Small intestine (tissue), 7 donors: ENCODE measurements around the gene OPCML. TPM values are rescaled to one million over a fixed set of nuclear protein-coding genes. Genes with fewer than 3 reads are reported as not detected.

ENCODE experiments used
- DNase-seq, 2 donors: peaks; one replicate each; pipeline versions ENCODE4 v3.0.0 to v3.0.0-alpha.2; 2013
- FAIRE-seq: peaks from 2 replicates; lab custom pipeline; 2012; peaks lifted over from hg19 to GRCh38; lab: Jason Lieb, UNC
- H3K27ac ChIP-seq, 3 donors: one replicate each; pipeline ENCODE4 v1.5.1; 2013; ENCODE audit warnings: low read length in 2 of 3, mild to moderate bottlenecking in 2 of 3, control low read depth in 1 of 3, inconsistent platforms in 1 of 3, low read depth in 1 of 3, moderate library complexity in 1 of 3
- H3K27me3 ChIP-seq, 3 donors: one replicate each; pipeline ENCODE4 v1.6.1; 2013; ENCODE audit warnings: low read length in 3 of 3, inconsistent platforms in 1 of 3; ENCODE audit not compliant: control insufficient read depth in 3 of 3, insufficient read depth in 3 of 3
- H3K36me3 ChIP-seq, 3 donors: one replicate each; pipeline ENCODE4 v1.6.1; 2013; ENCODE audit warnings: low read length in 3 of 3, inconsistent platforms in 1 of 3, low read depth in 1 of 3, mild to moderate bottlenecking in 1 of 3, moderate library complexity in 1 of 3; ENCODE audit not compliant: control insufficient read depth in 3 of 3, insufficient read depth in 2 of 3
- H3K4me1 ChIP-seq, 3 donors: one replicate each; pipeline ENCODE4 v1.6.1; 2013; ENCODE audit warnings: low read length in 2 of 3, inconsistent platforms in 1 of 3, low read depth in 1 of 3, mild to moderate bottlenecking in 1 of 3, moderate library complexity in 1 of 3; ENCODE audit not compliant: control insufficient read depth in 3 of 3, insufficient read depth in 2 of 3
- H3K4me3 ChIP-seq, 3 donors: one replicate each; pipeline ENCODE4 v1.5.1; 2013; ENCODE audit warnings: low read length in 3 of 3, control low read depth in 1 of 3, inconsistent platforms in 1 of 3, low read depth in 1 of 3, mild to moderate bottlenecking in 1 of 3, moderate library complexity in 1 of 3
- H3K9me3 ChIP-seq, 2 donors: one replicate each; pipeline ENCODE4 v1.6.1; 2013; ENCODE audit warnings: low read depth in 1 of 2, low read length in 1 of 2; ENCODE audit not compliant: control insufficient read depth in 2 of 2, insufficient read depth in 1 of 2
- WGBS, 3 donors: extraction: QIAGEN DNeasy Blood & Tissue Kit; methylation state at CpG; one replicate each; pipeline ENCODE4 v1.1.7; 2013; 5-methylcytosine and 5-hydroxymethylcytosine counted together
- polyA plus RNA-seq, 4 donors: library from polyadenylated mRNA; stranded (reverse) in 3 of 4; unstranded in 1 of 4; fragments of 200-250 nt in 3 of 4; fragments of 120-200 nt in 1 of 4; gene quantifications; one replicate each; pipeline versions ENCODE4 v1.2.1 to v1.2.3, GENCODE V29; 2013
- donor health status: healthy with polysubstance abuse.
- donor health status: control.
- donor health status: control.
- donor health status: Bipolar disorder and iron deficiency.
- donor health status: healthy.

Gene OPCML
- polyA plus RNA-seq, 4 donors: 0.16 to 2.0 TPM; not detected in 2

- no peaks in the 10 kb centered on the region for H3K9me3 ChIP-seq
- H3K27ac ChIP-seq: no peak overlapping the region
- no peaks in the 10 kb centered on the region for H3K36me3 ChIP-seq
- FAIRE-seq (no peak), DNase-seq (no peak)
- H3K4me1 ChIP-seq: no peaks in the 10 kb centered on the region
- peaks cover 0 to 3% (median 0%) of the 10 kb centered on the region in 3 donors for H3K27me3 ChIP-seq
- H3K4me3 ChIP-seq: no peak overlapping the region
Measured at GRCh38 chr11:133271206-133271605, 261.1 kb downstream of the OPCML start.

- Histone ChIP-seq H3K27me3 (peaks cover 0 to 3% (median 0%) of the 10 kb centered on the region in 3 donors), H3K9me3 (no peaks in the 10 kb centered on the region), H3K27ac (no peak overlapping the region), H3K36me3 (no peaks in the 10 kb centered on the region), H3K4me1 (no peaks in the 10 kb centered on the region), H3K4me3 (no peak overlapping the region)
- 40 to 60% (median 60%) methylated on average over 2 of the region's 2 CpGs for WGBS, 3 donors
- DNase-seq: no peak
- no peak for FAIRE-seq
Measured at GRCh38 chr11:133269267-133269666, 263.0 kb downstream of the OPCML start.

GRCh38 chr11:133266986-133267385 lies 265.3 kb downstream of the OPCML start:
- Histone ChIP-seq H3K36me3 (no peaks in the 10 kb centered on the region), H3K27me3 (peaks cover 0 to 3% (median 0%) of the 10 kb centered on the region in 3 donors), H3K4me1 (no peaks in the 10 kb centered on the region), H3K9me3 (no peaks in the 10 kb centered on the region), H3K4me3 (no peak overlapping the region), H3K27ac (no peak overlapping the region)
- no peak for DNase-seq
- 54 to 60% (median 58%) methylated on average over 6 of the region's 6 CpGs for WGBS, 3 donors
- FAIRE-seq: no peak

- Histone ChIP-seq H3K4me3 (no peak overlapping the region), H3K36me3 (no peaks in the 10 kb centered on the region), H3K27me3 (peaks cover 0 to 3% (median 0%) of the 10 kb centered on the region in 3 donors), H3K9me3 (no peaks in the 10 kb centered on the region), H3K27ac (no peak overlapping the region), H3K4me1 (no peaks in the 10 kb centered on the region)
- FAIRE-seq (no peak), DNase-seq (no peak)
- 63 to 79% (median 70%) methylated on average over 11 of the region's 11 CpGs for WGBS, 3 donors
Measured at GRCh38 chr11:133265530-133266035, 266.7 kb downstream of the OPCML start.

- no peaks in the 10 kb centered on the region for H3K27me3 ChIP-seq
- DNase-seq (peak in 1 of 2 donors; percentile 21), FAIRE-seq (no peak)
- H3K27ac ChIP-seq: no peak overlapping the region
- H3K4me3 ChIP-seq: no peak overlapping the region
- H3K36me3 ChIP-seq: no peaks in the 10 kb centered on the region
- no peaks in the 10 kb centered on the region for H3K4me1 ChIP-seq
- 78 to 88% (median 83%) methylated on average over 2 of the region's 2 CpGs for WGBS, 3 donors
- no peaks in the 10 kb centered on the region for H3K9me3 ChIP-seq
Measured at GRCh38 chr11:133263332-133263731, 269.0 kb downstream of the OPCML start.

GRCh38 chr11:133258751-133259150 lies 273.6 kb downstream of the OPCML start:
- Histone ChIP-seq H3K27me3 (no peaks in the 10 kb centered on the region), H3K4me1 (no peaks in the 10 kb centered on the region), H3K27ac (no peak overlapping the region), H3K9me3 (no peaks in the 10 kb centered on the region), H3K4me3 (no peak overlapping the region), H3K36me3 (no peaks in the 10 kb centered on the region)
- FAIRE-seq (no peak), DNase-seq (no peak)
- 78 to 90% (median 87%) methylated on average over 2 of the region's 2 CpGs for WGBS, 3 donors

- H3K27me3 ChIP-seq: no peaks in the 10 kb centered on the region
- no peak overlapping the region for H3K27ac ChIP-seq
- DNase-seq: no peak
- H3K9me3 ChIP-seq: no peaks in the 10 kb centered on the region
- H3K4me1 ChIP-seq: no peaks in the 10 kb centered on the region
- no peak overlapping the region for H3K4me3 ChIP-seq
- FAIRE-seq: no peak
- 72 to 78% (median 74%) methylated on average over 3 of the region's 3 CpGs for WGBS, 3 donors
- H3K36me3 ChIP-seq: no peaks in the 10 kb centered on the region
Measured at GRCh38 chr11:133254601-133255000, 277.7 kb downstream of the OPCML start.

GRCh38 chr11:133253570-133253969 lies 278.7 kb downstream of the OPCML start:
- Histone ChIP-seq H3K9me3 (no peaks in the 10 kb centered on the region), H3K27ac (no peak overlapping the region), H3K4me1 (no peaks in the 10 kb centered on the region), H3K36me3 (no peaks in the 10 kb centered on the region), H3K4me3 (no peak overlapping the region), H3K27me3 (no peaks in the 10 kb centered on the region)
- FAIRE-seq: no peak
- no peak for DNase-seq
- 84 to 93% (median 92%) methylated on average over 3 of the region's 3 CpGs for WGBS, 3 donors

GRCh38 chr11:133251841-133252240 lies 280.5 kb downstream of the OPCML start:
- Histone ChIP-seq H3K27ac (no peak overlapping the region), H3K36me3 (no peaks in the 10 kb centered on the region), H3K9me3 (no peaks in the 10 kb centered on the region), H3K4me3 (no peak overlapping the region), H3K27me3 (no peaks in the 10 kb centered on the region), H3K4me1 (no peaks in the 10 kb centered on the region)
- DNase-seq (no peak), FAIRE-seq (no peak)
- 78 to 80% (median 79%) methylated on average over 3 of the region's 3 CpGs for WGBS, 3 donors
